Globus pallidus (tissue), 1 donor: ENCODE data around the gene THAP5.

Experiments used
- DNase-seq: peaks from one replicate; pipeline ENCODE4 v3.0.0-alpha.2; 2015; ENCODE audit warnings: low spot score

Gene THAP5, protein sequence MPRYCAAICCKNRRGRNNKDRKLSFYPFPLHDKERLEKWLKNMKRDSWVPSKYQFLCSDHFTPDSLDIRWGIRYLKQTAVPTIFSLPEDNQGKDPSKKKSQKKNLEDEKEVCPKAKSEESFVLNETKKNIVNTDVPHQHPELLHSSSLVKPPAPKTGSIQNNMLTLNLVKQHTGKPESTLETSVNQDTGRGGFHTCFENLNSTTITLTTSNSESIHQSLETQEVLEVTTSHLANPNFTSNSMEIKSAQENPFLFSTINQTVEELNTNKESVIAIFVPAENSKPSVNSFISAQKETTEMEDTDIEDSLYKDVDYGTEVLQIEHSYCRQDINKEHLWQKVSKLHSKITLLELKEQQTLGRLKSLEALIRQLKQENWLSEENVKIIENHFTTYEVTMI

DNA sequence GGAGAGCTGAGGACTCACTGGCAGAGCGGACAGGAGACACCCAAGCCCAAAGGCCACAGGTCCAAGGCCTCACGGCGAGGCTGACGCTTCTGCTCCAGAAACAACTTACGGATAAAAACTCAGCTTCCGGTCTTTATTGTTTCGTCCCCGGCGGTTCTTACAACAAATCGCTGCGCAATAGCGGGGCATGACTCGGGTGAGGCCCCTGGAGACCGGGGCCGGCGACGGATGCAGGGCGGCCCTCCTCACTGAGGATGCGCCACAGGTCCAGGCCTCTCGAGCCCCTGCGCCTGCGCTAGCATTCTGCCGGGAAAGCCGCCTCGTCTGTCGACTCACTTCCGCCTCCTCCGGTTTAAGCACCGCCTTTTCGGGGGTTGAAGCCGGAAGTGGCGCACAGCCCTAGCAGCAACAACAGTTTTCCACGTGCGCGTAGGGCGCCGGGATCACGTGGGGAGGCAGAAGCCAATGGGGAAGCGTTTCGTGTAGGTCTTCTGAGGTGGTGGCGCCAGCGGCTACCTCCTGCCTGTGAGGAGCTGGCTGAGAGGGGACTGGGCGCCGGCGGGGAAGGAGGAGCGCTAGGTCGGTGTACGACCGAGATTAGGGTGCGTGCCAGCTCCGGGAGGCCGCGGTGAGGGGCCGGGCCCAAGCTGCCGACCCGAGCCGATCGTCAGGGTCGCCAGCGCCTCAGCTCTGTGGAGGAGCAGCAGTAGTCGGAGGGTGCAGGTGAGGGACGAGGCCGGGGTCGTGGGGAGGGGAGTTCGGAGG, at the start of gene THAP5, which contains the start of gene DNAJB9:
THAP5 (minus strand) TSS at position 326 of the 765 bp plus-strand sequence; CDS start at position 189, 137 bp downstream.
DNAJB9 (plus strand) TSS at position 494 of the 765 bp plus-strand sequence. CDS start 1,853 bp downstream, outside the sequence.
- DNase-seq: peak; percentile 99

DNA sequence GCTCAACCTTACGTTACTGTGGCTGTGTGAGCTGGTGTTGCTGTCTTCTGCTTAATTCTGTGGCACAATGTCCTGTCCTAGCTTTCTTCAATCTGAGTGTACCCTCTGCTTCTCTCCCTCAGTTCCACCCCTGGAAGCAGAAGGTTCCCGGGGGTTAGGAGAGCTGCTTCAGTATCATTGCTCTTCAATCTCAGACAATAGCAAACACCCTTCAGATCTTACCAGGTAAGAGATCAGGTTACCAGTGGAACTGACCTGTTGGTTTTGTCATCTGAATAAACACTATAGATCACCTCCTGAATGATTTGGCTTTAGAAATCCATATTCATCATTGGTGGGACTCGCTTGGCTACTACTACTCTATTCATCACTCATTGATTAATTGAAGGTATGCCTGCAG, 48.5 kb upstream of the THAP5 start:
- DNase-seq: no peak

DNA sequence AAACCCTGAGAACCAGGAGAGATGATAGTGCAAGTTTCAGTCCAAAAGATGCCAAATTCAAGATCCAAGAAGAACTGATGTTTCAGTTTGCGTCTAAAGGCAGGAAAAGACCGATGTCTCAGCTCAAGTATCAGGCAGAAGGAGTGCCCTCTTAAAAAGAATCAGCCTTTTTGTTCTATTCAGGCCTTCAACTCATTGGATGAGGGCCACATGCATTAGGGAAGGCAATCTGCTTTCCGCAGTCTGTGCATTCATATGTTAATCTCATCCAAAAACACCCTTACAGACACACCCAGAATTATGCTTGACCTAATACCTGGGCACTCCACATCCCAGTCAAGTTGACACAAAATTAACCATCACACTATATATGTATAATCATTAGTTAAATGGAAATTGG, 45.4 kb upstream of the THAP5 start:
- no peak for DNase-seq

DNA sequence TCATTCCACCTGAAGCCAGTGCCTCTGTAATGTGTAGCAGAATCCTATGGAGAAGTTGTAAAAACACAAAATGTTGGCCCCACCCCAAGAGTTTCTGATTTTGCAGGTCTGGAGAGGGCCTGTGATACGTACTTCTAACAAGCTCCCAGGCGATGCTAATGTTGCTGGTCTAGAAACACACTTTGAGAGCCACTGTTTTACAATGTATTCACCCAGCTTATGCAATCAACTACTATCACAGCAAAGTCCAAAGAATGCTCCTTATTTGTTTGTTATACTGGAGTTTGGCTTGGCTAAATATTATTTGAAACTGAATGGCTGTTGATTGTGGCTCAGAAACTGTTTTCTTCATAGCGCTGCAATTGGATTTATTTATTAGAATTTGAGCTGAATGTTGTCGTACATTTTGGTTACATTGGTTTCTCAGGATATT, 44.5 kb upstream of the THAP5 start:
- DNase-seq: no peak

DNA sequence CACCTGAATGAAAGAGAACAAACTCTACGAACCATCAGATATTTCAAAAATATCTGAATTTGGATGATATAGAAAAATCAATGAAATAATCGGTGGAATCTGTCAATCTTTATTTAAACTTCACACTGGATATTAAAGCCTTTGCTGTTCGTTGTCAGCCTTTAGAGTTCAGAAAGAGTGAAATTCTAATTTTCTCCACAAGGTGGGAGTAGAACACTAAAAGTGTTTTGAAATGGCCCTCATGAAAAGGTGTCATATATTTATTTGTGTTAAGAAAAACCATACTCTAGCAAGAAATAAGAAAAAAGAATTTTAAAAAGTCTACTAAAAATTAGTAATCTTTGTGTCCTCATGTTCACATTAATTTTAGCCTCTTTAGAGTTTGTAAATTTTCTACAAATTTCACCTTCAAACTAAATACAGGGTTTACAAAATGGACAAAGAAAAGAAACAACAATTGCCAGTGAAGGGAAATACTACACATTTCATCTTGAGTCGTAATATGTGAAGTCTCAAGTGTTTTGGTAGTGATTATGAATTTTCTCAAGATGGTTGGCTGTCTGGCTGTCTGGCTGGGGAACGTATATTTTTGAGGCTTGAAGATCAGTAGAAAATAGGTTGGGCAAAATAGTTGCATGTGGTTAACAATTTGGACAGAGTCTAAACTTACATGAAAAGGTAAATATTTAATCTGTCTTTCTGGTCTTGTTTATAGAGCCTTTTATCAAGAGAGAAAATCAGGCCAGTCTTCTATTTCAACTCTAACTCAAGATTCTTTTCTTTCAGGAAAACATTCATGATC, 43.8 kb upstream of the THAP5 start:
- peak; percentile 48 for DNase-seq

DNA sequence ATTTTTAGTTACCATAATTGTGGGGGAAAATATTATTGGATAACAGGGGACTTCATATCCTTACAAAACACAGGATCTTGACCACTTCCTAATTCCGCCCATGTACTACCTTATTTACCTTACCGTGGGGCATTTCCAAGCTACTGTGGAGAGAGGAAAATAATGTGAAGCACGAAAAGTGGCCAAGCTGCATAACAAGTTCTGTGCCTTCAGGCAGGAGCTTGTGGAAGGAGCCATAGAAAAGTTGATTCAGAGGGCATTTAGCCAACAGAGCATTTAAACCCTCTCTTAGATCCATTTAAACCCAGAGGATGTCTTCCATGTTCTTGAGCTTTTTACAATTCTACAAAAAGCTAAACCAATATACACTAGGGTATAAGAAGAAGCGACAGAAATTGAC, 41.8 kb upstream of the THAP5 start:
- DNase-seq: no peak

DNA sequence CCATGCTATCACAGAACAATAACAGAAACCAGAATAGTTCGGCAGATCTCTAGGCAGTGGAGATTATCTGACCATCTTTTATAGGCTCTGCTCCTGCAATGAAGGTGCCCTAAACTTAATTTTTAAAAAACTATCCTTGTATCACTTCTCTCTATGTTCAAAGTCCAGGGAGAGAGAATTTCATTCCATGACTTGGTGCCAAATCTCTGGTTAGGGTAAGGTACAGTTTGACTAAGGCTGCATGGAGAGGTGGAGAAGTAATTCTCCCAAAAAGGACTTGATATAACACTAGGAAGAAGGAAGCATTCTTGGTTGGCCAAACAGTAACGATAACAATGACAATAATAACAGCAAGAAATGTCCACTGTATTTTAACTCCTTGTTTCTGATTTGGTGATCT, 40.1 kb upstream of the THAP5 start:
- DNase-seq: no peak

DNA sequence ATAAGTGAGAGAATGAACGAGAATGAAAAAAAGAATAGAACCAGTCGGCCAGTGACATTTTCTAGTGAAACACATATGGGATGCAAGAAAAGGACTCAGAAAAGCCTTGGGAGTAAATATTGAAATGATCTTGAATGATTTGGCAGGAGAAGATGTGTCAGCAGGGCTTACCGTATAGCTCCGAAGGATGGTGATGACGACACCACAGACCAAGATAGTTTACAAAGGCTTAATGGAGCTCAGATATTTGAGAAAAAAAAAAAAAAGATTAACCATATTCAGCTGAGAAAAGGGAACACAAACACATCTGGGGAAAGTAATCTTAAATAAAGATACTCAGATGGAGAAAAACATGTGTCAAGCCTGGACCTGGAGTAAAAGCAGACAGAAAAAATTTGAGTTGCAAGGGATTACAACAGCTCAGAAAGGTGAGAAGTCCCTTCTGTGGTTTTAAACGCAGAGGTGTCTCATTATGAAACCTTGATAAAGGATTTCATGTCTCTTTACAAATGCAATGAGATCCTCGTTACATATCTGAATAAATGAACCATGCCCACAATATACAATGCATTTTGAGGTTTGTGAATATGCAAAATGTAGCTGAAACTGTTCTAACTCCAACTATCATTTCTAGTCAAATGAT, 36.2 kb upstream of the THAP5 start:
- no peak for DNase-seq

DNA sequence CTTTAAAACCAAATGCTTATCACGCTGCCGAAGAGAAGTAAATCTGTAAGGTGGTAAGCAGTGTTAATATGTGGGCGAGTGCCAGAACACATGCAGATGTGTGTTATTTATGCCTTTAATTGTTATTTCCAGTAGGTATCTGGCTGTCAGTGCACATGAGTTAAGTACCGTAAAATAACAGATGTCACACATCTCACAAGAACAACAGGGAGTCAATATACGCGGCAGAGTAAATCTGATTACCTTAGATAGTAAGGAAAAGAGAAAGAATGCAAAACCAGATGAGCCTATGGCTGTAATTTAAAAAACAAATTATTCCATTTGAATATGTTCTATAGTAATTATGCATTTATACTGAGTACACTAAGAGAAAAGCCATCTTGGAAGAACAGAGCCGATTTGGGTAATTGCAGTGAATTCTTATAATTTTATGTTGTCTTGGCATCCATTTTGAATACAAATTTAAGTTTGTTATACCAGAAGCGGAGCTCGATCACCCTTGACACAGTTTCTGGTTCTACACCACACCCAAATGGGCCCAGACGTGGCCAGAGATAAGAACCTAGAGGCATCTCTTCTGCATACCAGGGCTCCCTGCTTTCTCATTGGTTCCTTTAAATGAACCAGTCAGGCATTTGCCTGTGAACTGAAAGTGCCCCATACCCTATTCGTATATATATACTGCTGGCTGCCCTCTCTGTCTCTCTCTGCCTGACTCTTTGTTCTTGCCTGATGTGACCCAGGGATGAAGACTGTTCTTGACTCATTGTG, 35.0 kb upstream of the THAP5 start:
- no peak for DNase-seq

DNA sequence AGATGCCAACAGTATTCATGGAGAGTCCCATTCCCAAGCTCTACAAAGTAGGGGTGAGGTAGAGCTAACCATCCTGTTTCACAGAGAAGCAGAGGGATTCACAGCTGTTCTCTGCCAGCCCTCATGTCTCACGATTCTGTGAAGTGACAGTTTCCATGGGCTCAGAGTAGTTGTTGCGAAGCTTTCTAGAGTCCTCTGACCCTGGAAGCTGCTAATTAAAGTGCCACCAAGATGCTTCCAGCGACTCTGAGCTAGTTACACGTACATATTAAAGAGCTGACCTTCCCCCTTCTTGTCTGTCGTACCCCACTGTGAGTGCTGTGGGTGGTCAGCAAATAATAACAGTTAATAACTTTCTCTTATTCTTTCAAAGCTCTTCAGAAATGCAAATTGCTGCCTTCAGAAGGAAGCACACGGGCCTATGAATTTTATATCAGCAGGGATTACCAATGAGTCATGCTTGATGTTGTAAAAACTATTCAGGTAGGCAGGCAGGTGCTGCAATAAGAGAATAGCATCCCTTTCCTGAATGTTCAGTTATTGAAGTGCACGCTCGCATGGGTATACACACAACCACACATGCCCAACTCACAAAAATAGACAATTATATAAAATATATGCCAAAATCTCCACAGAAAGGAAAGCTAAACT, 34.3 kb upstream of the THAP5 start:
- DNase-seq: no peak

DNA sequence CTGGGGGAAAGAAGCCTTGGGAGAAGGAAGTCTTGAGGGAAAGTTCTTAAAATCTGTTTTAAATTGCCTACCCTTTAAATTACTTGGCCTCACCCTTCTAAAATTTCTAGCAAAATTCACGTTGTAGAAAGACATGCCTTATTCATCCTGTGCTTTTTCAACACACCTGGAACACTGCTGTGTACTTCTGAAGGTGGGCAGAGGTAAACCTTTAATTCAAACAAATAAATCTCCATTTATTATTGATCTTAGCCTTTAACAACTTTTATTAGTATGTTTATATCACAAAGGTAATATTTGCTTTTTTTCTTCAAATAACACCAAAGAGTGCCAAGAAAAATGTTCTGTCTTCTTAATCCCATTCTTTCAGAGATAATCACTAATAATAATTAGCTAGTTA, 30.9 kb upstream of the THAP5 start:
- no peak for DNase-seq

DNA sequence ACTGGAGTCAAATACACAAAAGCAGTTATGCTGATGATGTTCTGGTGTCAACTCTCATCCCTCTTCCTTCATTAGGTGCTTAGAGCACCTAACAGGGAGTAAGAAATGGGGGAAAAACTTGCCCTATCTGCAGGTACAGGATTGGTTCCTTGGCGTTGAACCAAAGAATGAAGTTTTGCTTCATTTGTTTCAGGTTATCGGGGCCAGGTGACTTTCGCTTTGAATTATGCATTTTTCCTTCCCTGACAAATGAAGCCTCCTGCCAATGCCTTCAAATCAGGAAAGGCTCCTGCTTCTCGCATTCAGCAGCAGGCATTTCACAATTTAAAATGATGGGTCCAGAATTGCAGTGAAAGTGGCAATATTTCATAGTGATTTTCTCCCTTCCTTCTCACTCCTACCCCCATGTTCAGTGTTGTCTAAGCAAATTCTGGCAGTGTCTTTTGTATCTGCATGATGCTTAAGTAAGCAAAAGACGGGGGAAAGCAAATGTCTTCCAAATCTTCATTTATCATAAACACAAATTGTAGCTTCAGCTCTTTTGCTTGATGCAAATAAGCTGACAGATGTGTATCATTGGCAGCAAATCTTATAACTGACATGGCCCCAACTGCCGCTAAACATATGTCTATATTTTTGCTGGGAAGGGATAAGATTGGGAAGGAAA, 29.5 kb upstream of the THAP5 start:
- no peak for DNase-seq

DNA sequence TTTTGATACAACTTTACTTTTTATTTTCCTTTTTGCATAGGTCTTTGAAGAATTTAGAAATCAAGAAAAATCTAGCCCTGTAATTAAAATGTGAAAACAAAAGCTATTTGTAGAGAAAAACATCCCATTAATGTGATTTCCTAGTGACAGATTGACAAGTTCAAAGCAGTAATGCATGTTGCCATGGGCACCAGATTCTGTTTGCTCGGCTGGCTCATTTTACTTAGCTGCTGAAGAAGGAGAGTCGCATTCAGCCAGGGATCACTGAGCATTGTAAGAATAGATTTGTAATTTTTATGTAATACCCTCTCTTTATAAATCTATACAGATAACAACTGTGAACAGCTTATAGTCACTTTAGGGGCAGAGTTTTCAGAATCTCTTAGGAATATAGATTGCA, 28.6 kb upstream of the THAP5 start:
- DNase-seq: no peak

DNA sequence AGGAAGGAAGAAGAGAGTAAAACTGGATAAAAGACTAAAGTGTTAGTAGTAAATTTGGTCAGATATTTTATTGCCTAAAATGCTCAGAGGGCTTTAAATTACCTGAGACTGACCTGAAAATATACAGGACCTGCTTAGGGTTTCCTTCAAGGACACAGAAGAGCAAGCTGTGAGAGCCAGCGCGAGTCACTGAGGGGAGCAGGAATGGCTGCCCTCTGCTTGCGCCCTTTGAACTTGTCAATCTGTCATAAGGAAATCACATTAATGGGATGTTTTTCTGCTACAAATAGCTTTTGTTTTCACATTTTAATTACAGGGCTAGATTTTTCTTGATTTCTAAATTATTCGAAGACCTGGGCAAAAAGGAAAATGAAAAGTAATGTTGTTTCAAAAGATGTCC, 27.1 kb upstream of the THAP5 start:
- DNase-seq: no peak

DNA sequence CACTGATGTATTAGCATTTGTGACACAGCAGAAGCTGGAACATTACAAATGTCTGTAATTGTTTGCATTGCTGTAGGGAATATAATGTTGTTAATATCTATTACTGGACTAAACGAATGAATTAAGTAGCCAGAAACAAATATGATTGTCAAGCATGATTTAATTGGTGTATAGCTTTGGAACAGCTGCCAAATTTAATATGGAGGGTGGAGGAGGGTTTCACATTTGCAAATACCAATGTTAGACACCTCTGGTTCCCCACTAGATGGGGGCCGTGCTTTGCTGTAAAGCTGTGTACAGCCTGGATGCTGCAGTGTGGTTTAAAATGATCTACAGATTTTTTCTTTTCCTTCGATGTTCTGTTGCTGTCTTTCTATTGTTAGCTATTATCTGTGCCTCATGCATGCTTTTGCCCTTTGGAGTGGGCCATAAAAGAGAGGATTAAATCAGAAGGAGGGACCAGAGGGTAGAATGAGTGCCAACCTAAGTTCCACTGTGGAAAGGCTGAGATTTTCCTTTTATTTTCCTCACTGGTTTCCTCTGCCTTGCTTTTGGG, 23.2 kb upstream of the THAP5 start:
- DNase-seq: no peak

DNA sequence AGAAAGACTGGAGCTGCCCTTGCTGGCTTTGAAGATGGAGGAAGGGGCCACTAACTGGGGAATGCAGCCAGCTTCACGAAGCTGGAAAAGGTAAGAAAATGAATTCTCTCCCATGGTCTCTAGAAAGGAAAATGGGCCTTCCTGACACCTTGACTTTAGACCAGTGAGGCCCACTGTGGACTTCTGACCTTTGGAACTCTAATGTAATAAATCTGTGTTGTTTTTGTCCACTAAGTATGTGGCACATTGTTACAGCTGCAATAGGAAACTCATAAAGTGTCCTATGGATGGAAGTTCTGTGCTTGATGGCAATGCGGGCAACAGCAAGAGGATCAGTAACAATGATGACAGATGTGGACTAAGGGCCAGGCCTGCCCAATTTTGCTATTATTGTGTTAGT, 21.1 kb upstream of the THAP5 start:
- DNase-seq: no peak

DNA sequence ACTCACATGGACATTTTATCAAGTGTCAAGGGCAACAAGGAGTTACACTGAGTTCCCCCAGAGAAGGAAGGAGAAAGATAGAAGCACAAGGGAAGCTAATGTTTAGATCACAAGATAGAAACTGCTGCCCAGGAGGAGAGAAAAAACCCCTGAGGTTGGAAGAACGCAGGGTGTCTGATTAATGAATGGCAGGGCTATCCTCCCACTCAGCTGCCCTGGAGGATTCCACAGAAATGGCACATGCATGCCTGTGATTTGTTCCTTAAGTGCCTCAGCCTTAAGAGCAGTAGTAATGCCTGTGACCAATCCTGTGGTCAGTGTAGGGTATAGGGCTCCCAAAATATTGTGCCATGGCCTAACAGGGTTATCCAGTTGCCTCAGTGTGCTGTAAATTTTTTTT, 20.4 kb upstream of the THAP5 start:
- DNase-seq: no peak

DNA sequence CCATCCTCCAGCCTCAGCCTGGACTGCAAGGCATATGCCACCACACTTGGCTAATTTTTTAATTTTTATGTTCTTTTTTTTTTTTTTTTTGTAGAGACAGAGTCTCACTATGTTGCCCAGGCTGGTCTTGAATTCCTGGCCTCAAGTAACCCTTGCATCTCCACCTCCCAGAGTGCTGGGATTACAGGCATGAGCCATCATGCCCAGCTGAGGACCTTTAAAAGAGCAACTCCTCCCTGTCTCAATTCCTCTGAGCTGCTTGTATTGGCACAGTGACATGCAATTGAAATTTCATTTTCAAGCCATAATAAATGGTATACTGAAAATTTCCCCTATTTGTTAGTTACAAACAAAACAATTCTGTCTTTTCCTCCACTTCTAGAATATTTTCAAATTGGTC, 19.7 kb upstream of the THAP5 start:
- DNase-seq: no peak

DNA sequence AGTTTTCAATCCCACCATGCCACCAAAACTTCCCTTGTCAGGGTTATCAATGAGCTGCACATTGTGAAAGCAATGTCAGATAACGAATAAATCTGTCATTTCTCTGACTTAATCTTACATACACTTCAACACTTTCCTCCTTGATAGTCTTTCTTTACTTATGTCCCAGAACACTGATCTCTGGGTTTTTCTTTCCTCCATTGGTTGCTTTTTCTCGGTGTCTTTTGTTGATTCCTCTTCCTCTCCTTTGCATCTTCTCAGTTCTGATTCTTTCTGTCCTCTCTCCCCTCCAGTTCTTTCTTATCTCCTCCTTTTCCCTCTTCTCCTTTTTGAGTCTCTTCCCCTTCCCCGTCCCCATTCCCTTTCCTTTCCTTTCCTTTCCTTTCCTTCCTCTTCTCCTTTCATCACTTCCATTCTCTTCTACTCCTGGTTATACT, 16.8 kb upstream of the THAP5 start:
- no peak for DNase-seq

DNA sequence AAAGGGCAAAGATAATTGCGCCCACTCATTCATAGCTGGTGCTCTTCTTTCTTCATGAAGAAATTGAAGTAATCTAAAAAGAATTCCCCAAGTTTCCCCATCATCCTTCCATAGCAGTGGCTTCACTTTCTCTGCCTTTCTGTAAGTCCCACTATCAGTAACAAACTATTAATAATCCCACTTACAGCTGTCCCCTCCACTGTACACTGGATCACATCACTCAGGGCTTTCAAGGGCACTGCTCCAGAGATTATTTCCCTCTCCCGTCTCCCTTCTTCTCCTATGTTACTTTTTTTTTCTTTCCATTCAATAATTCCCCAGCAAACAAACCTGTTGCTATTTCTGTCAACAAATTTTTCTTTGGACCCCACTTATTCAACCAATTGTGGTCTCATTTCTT, 16.3 kb upstream of the THAP5 start:
- no peak for DNase-seq
